ENCODE results near the gene PAX7.

GRCh38 chr1:18711003-18711402 lies 80.4 kb downstream of the PAX7 start:
- no peak for TF ChIP-seq ZNF70 (CRISPR knock-in tag; IDR thresholded peaks at IDR 0.05)
- TF ChIP-seq CSDC2 (CRISPR knock-in tag; IDR thresholded peaks at IDR 0.05) = no peak
- TF ChIP-seq ZFP3 (CRISPR knock-in tag; IDR thresholded peaks at IDR 0.05) = no peak
- TF ChIP-seq ISL1 (CRISPR knock-in tag; IDR thresholded peaks at IDR 0.05) = no peak
- no peak for TF ChIP-seq RARB (CRISPR knock-in tag; IDR thresholded peaks at IDR 0.05)
- TF ChIP-seq PPARA (CRISPR knock-in tag; IDR thresholded peaks at IDR 0.05; ENCODE audit: borderline replicate concordance) = no peak
- TF ChIP-seq TCF4 (CRISPR knock-in tag; IDR thresholded peaks at IDR 0.05; ENCODE audit: borderline replicate concordance) = no peak
